ENCODE data around the gene PPM1M. TPM values are rescaled to one million over a fixed set of nuclear protein-coding genes. Genes with fewer than 3 reads are reported as not detected.

The PPM1M gene
- total RNA-seq, 2 experiments from 2014 or later, result 69.7 to 74.9 TPM

- Mint-ChIP-seq H3K27ac (peak overlapping the region; percentile 76), H3K4me3 (no peak overlapping the region), H3K4me1 (peaks cover 41% of the 10 kb centered on the region), H3K36me3 (peaks cover 21% of the 10 kb centered on the region), H3K27me3 (no peaks in the 10 kb centered on the region), H3K9me3 (no peaks in the 10 kb centered on the region)
- DNase-seq, result no peak
Measured at GRCh38 chr3:52232279-52233107, 13.1 kb upstream of the PPM1M start.

- peaks cover 21% of the 10 kb centered on the region for H3K36me3 Mint-ChIP-seq
- peak overlapping the region; percentile 76 for H3K27ac Mint-ChIP-seq
- H3K27me3 Mint-ChIP-seq, result no peaks in the 10 kb centered on the region
- peak overlapping the region; percentile 7 for H3K4me3 Mint-ChIP-seq
- H3K9me3 Mint-ChIP-seq, result no peaks in the 10 kb centered on the region
- DNase-seq, result no peak
- H3K4me1 Mint-ChIP-seq, result peaks cover 44% of the 10 kb centered on the region
Measured at GRCh38 chr3:52233108-52233591, 12.4 kb upstream of the PPM1M start.

DNA sequence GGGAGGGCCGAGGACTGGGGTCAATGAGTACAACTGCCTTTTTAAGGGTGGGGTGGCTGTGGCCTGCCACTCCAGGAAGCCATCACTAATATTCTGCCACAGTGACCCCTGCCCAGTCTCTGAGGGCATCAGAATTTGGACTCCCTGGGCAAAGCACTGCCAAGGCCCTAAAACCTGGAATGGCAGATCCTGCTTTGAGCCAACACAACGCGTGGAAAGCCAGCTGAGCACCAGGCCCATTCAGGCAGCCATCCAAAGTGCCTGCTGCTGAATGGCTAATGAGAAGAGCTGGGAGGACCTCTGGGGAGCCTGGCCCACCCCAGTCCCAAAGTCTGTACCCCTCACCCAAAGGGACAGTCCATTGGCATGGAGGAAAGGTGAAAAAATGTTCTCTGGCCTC is 11.6 kb upstream of the PPM1M start:
- no peak for DNase-seq
- peaks cover 21% of the 10 kb centered on the region for H3K36me3 Mint-ChIP-seq
- H3K9me3 Mint-ChIP-seq, result no peaks in the 10 kb centered on the region
- H3K4me1 Mint-ChIP-seq, result peaks cover 46% of the 10 kb centered on the region
- no peak overlapping the region for H3K4me3 Mint-ChIP-seq
- peak overlapping the region; percentile 68 for H3K27ac Mint-ChIP-seq
- no peaks in the 10 kb centered on the region for H3K27me3 Mint-ChIP-seq

DNA sequence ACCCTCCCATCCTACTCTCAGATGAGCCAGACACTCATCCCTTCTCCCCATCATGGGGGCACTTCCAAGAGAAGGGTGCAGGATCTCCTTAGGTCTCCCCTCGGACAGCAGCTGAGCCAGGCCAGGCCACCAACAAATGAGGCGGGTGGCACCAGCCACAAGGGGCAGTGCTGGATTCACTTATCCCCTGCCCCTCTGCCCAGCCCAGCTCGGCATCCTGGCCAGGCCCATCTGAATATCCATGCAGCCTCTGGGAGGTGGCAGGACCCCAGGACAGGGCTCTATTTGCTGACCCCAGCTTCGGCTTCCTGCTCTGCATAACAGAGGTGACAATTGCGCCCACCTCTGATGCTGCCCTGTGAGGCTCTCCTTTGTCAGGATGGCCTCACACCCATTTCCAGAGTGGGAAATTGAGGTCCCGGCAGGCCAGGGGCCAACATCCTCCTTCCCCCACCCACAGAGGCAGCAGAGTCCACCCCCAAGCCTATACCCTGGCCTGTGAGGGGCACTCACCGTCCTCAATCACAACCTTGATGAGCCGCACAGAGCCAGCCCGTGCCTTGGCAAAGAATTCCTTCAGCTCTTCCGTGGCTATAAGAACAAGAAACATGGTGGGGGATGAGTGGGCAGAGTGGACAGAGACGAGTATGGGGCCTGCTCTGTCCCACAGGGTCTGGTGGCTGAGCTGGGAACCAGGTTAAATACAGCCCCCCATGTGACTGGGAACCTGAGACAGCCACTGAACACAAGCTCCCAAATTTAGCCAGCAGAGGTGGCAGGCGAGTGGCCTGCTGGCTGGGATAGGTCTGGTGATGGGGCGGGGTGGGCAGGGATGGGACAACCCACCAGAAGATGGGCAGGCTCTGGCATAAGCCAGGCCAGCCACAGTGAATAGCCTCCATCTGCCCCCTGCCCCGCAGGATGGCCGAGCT is 10.8 kb upstream of the PPM1M start:
- no peak overlapping the region for H3K4me3 Mint-ChIP-seq
- H3K27ac Mint-ChIP-seq, result peak overlapping the region; percentile 68

DNA sequence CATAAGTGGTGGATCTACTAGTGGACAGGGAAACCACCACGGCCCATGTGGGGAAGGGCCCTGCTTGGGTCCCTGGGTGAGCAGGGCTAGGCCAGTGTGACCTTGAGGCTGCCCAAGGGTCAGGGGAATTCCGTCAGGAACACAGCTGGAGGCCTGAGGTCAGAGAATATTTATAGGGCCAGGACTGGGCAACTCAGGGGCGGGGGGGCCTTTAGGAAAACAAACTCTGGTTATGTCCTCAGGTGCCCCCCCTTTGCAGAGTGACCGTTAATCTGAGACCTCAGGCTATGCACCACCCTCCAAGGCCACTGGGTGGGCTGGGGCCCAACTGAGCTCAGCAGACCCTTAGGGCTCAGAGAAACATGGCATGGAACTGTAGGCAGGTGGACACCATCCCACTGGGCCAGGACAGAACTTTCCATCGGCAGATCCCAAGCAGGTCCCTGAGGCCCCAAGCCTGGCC is 9.1 kb upstream of the PPM1M start:
- no peak for DNase-seq
- Mint-ChIP-seq H3K4me3 (peak overlapping the region; percentile 29), H3K27ac (peak overlapping the region; percentile 78), H3K9me3 (no peaks in the 10 kb centered on the region), H3K27me3 (no peaks in the 10 kb centered on the region), H3K36me3 (peaks cover 35% of the 10 kb centered on the region), H3K4me1 (peaks cover 62% of the 10 kb centered on the region)

More for the DNA sequence above, 10.8 kb upstream of the PPM1M start:
- DNase-seq, result no peak
- peaks cover 27% of the 10 kb centered on the region for H3K36me3 Mint-ChIP-seq
- peaks cover 48% of the 10 kb centered on the region for H3K4me1 Mint-ChIP-seq
- H3K9me3 Mint-ChIP-seq, result no peaks in the 10 kb centered on the region
- no peaks in the 10 kb centered on the region for H3K27me3 Mint-ChIP-seq

GRCh38 chr3:52237006-52237656 is 8.4 kb upstream of the PPM1M start:
- Mint-ChIP-seq H3K27me3 (no peaks in the 10 kb centered on the region), H3K9me3 (no peaks in the 10 kb centered on the region)

GRCh38 chr3:52237657-52238172 is 7.8 kb upstream of the PPM1M start:
- Mint-ChIP-seq H3K9me3 (no peaks in the 10 kb centered on the region), H3K27me3 (no peaks in the 10 kb centered on the region), H3K4me1 (peaks cover 61% of the 10 kb centered on the region), H3K4me3 (peak overlapping the region; percentile 98), H3K36me3 (peaks cover 35% of the 10 kb centered on the region), H3K27ac (peak overlapping the region; percentile 91)
- no peak for DNase-seq

More at GRCh38 chr3:52237006-52237656, 8.4 kb upstream of the PPM1M start:
- peaks cover 62% of the 10 kb centered on the region for H3K4me1 Mint-ChIP-seq
- peak overlapping the region; percentile 78 for H3K27ac Mint-ChIP-seq
- peak overlapping the region; percentile 98 for H3K4me3 Mint-ChIP-seq
- DNase-seq, result no peak
- peaks cover 36% of the 10 kb centered on the region for H3K36me3 Mint-ChIP-seq

DNA sequence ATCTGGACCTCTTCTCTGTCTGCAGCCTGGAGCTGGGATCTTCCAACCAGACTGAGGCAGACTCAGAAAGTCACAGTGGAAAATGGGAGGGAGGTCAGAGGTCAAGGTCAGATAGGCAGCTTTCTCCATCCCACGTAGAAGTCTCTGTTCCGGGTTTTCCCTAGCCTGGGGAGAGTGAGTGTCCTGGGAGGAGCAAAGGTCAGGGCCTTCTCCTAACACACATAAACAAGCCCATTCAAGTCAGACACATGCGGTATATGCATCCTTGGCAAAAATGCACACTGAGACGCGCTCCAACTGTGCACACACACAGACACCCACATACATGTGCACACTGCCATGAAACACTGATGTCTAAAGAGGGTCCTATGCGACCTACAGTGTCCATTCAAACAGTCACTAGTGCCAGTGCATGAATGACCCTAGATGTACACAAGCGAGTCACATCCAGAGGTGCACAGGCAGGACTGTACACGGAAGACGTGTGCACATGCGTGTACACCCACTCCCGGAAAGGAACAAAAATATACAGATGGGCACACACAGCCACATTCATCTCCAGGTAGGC is 7.3 kb upstream of the PPM1M start:
- H3K4me3 Mint-ChIP-seq, result peak overlapping the region; percentile 98
- peaks cover under 1% of the 10 kb centered on the region for H3K9me3 Mint-ChIP-seq
- no peak for DNase-seq
- H3K4me1 Mint-ChIP-seq, result peaks cover 66% of the 10 kb centered on the region
- no peaks in the 10 kb centered on the region for H3K27me3 Mint-ChIP-seq
- peaks cover 36% of the 10 kb centered on the region for H3K36me3 Mint-ChIP-seq
- peak overlapping the region; percentile 91 for H3K27ac Mint-ChIP-seq

DNA sequence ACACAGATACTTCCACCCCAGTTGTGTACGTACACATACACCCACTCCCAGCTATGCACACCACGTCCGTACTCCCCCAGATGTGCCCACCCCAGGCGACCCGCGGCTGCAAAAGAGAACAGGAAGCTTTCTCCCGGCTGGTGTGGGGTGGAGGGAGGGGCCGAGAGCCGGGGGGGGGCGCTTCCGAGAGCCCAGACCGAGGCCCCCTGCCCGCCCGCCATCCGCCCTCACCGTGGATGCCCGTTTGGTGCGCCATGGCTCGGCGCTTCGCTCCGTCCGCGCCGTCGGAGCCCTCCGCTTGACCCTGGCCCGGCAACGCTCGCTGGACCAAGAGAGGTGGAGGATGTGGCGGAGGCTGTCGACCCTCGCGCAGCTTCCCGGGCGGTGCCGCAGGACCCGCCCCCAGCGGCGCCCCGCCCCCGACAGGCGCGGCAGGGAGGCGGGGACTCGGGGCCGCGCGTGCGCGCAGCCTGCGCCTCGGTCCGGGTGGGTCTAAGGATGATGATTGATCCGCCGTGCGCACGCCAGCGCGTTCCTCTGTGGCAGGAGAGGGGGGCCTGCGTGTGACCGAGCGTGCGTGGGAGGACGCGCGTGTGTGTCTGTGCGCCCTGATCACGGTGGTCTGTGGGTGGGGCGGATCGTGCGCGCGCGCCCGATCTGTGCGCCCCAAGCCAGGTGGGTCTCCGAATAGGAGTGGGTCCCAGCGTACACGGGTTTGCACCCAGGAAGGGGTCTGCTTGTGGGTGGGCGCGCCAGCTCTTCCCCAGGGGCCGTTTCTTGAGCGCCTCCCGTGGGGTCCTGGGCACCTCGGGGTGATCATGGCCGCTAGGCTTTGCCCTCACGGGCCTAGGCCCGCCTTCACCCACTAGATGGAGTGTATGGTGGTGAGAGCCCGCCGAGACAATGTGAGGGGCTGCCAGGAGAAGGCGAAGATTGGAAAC is 6.5 kb upstream of the PPM1M start, which contains the start of gene TWF2:
TWF2 (minus strand) TSS at position 398 of the 941 bp plus-strand sequence; CDS start at position 256, 142 bp downstream.
- Mint-ChIP-seq H3K27me3 (no peaks in the 10 kb centered on the region), H3K4me1 (peaks cover 68% of the 10 kb centered on the region), H3K9me3 (peaks cover 3% of the 10 kb centered on the region), H3K27ac (peak within 1 kb of the TSS; percentile 99), H3K36me3 (peaks cover 38% of the 10 kb centered on the region), H3K4me3 (peak within 1 kb of the TSS; percentile 98)
- peak; percentile 95 for DNase-seq

- Mint-ChIP-seq H3K9me3 (peaks cover 3% of the 10 kb centered on the region), H3K27me3 (no peaks in the 10 kb centered on the region), H3K27ac (peak overlapping the region; percentile 99), H3K36me3 (peaks cover 48% of the 10 kb centered on the region), H3K4me3 (peak overlapping the region; percentile 98), H3K4me1 (peaks cover 71% of the 10 kb centered on the region)
- peak; percentile 78 for DNase-seq
Measured at GRCh38 chr3:52240059-52240885, 5.3 kb upstream of the PPM1M start.

GRCh38 chr3:52240886-52241370 is 4.6 kb upstream of the PPM1M start:
- H3K9me3 Mint-ChIP-seq, result peaks cover 3% of the 10 kb centered on the region
- peaks cover 48% of the 10 kb centered on the region for H3K36me3 Mint-ChIP-seq
- peak overlapping the region; percentile 98 for H3K4me3 Mint-ChIP-seq
- no peak for DNase-seq
- H3K27me3 Mint-ChIP-seq, result no peaks in the 10 kb centered on the region
- peaks cover 65% of the 10 kb centered on the region for H3K4me1 Mint-ChIP-seq
- H3K27ac Mint-ChIP-seq, result peak overlapping the region; percentile 99

- peak overlapping the region; percentile 80 for H3K27ac Mint-ChIP-seq
- H3K27me3 Mint-ChIP-seq, result no peaks in the 10 kb centered on the region
- H3K36me3 Mint-ChIP-seq, result peaks cover 52% of the 10 kb centered on the region
- peaks cover 3% of the 10 kb centered on the region for H3K9me3 Mint-ChIP-seq
- H3K4me1 Mint-ChIP-seq, result peaks cover 59% of the 10 kb centered on the region
- peak overlapping the region; percentile 35 for H3K4me3 Mint-ChIP-seq
- DNase-seq, result no peak
Measured at GRCh38 chr3:52242039-52242438, 3.5 kb upstream of the PPM1M start.
